ENCODE results near the gene C11orf24.

GRCh38 chr11:68282861-68283230 lies 11.1 kb upstream of the C11orf24 start:
- no peak for TF ChIP-seq GABPB1 (CRISPR knock-in tag; IDR thresholded peaks at IDR 0.05)
- TF ChIP-seq IRF1 (CRISPR knock-in tag; IDR thresholded peaks at IDR 0.05), result no peak
- no peak for TF ChIP-seq ZNF423 (CRISPR knock-in tag; IDR thresholded peaks at IDR 0.05)
- TF ChIP-seq ATF2 (CRISPR knock-in tag; IDR thresholded peaks at IDR 0.05; ENCODE audit: borderline replicate concordance, low read depth), result no peak
- TF ChIP-seq FOXP1 (CRISPR knock-in tag; IDR thresholded peaks at IDR 0.05; ENCODE audit: borderline replicate concordance), result no peak
- no peak for TF ChIP-seq CTCF (IDR thresholded peaks at IDR 0.05)
- no peak for TF ChIP-seq TCF7 (CRISPR knock-in tag; IDR thresholded peaks at IDR 0.05; ENCODE audit: low read depth)
- no peak for TF ChIP-seq ELF4 (CRISPR knock-in tag; IDR thresholded peaks at IDR 0.05; ENCODE audit: low read depth)
- no peak for TF ChIP-seq ZSCAN18 (CRISPR knock-in tag; IDR thresholded peaks at IDR 0.05)
- TF ChIP-seq ZBTB21 (CRISPR knock-in tag; IDR thresholded peaks at IDR 0.05; ENCODE audit: borderline replicate concordance), result no peak
- no peak for TF ChIP-seq ZMAT4 (CRISPR knock-in tag; IDR thresholded peaks at IDR 0.05)
- no peak for TF ChIP-seq PRRX2 (CRISPR knock-in tag; IDR thresholded peaks at IDR 0.05)
- TF ChIP-seq MAX (CRISPR knock-in tag; IDR thresholded peaks at IDR 0.05), result no peak

Data from WTC11 (cell line).